ENCODE measurements around the gene LRRC28. TPM values are rescaled to one million over a fixed set of nuclear protein-coding genes. Genes with fewer than 3 reads are reported as not detected.

The LRRC28 gene
- total and polyA plus RNA-seq, 2 of the 4 experiments (the other 2 are of a cell fraction): 12.7 to 21.1 TPM

DNA sequence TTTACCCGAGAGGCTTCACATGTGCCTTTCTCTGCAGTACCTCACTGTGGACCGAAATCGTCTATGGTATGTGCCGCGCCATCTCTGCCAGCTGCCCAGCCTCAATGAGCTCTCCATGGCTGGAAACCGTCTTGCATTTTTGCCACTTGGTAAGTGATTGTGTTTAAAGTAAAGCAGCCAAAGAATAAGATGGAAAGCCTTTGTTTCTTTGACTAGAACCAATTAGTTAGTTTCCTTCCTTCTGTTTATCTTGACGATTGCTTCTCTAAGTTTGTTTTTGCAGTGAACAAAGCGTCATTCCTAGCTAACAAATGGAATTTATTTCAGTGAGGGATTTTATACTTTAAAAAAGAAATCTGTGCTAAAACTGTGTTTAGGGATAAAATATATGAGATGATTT, 82.7 kb downstream of the LRRC28 start:
- Histone ChIP-seq H2AK9ac (replicated peaks; ENCODE audit: low read depth, low read length, poor library complexity) (no peak overlapping the region), H3K27ac (ENCODE audit: insufficient read depth, low read length) (no peak overlapping the region), H3K56ac (ENCODE audit: extremely low read depth, insufficient read depth, low read length) (no peak overlapping the region), H3K4ac (ENCODE audit: low read depth, low read length) (no peak overlapping the region), H4K5ac (ENCODE audit: low read depth, low read length) (no peak overlapping the region), H2AFZ (replicated peaks; ENCODE audit: low read length, poor library complexity) (no peak overlapping the region), H2AK5ac (ENCODE audit: low read depth, low read length) (no peak overlapping the region), H2BK120ac (ENCODE audit: low read depth, low read length) (no peak overlapping the region), H3K14ac (replicated peaks; ENCODE audit: low read depth, low read length) (no peak overlapping the region), H4K8ac (ENCODE audit: low read depth in 2 of 2, low read length in 2 of 2) (no peak overlapping the region), H3K4me1 (ENCODE audit: control insufficient read depth, insufficient read depth, low read length) (0 out of 2 replicates have a peak, but pooled peaks cover 1% of the 10 kb centered on the region), H2BK5ac (ENCODE audit: low read depth, low read length, poor library complexity, severe bottlenecking) (no peak overlapping the region), H3K18ac (ENCODE audit: low read depth, low read length) (no peak overlapping the region), H3K27me3 (ENCODE audit: control insufficient read depth, insufficient read depth, low read length) (no peaks in the 10 kb centered on the region), H3K9me3 (ENCODE audit: control insufficient read depth, insufficient read depth, low read length) (no peaks in the 10 kb centered on the region), H3K36me3 (ENCODE audit: control insufficient read depth, insufficient read depth, low read length) (0 out of 2 replicates have a peak, but pooled peaks cover 1% of the 10 kb centered on the region), H4K20me1 (ENCODE audit: insufficient read depth, low read length) (no peaks in the 10 kb centered on the region), H3K9ac (ENCODE audit: low read depth, low read length) (no peak overlapping the region), H3K23ac (ENCODE audit: low read depth, low read length) (no peak overlapping the region), H3K4me2 (ENCODE audit: low read depth, low read length) (no peak overlapping the region), H4K91ac (ENCODE audit: insufficient read depth, low read depth, low read length) (no peak overlapping the region), H3K9me1 (ENCODE audit: insufficient read depth, low read length) (peaks cover 6% of the 10 kb centered on the region), H3K4me3 (ENCODE audit: insufficient read depth, low read depth, low read length) (no peak overlapping the region), H3K79me1 (ENCODE audit: low read depth in 1 of 2, low read length in 2 of 2) (0 out of 4 replicates have a peak, but pooled peaks cover 0 to 4% of the 10 kb centered on the region in 2 experiments), H2BK20ac (ENCODE audit: low read depth, low read length) (no peak overlapping the region), H2BK15ac (ENCODE audit: low read depth, low read length) (no peak overlapping the region; the same call in 2 of the 3 replicates)
- ChIA-PET POLR2A (ENCODE audit: unreplicated experiment) (no interaction called here), CTCF (no interaction called here)
- no CpG with 5 or more reads among the region's 8 CpGs for WGBS, 2 experiments (ENCODE audit: extremely low coverage in 2 of 2, insufficient read length in 1 of 2)
- DNase-seq: no peak
- BruUV-seq (replicated peaks): no TSS peak
- intact Hi-C loops (cut with micrococcal nuclease): no loop called here
- TF ChIP-seq CHD1 (IDR thresholded peaks at IDR 0.05; ENCODE audit: low read depth, low read length): no peak
- no peak for TF ChIP-seq RCOR1 (IDR thresholded peaks at IDR 0.05; ENCODE audit: insufficient replicate concordance, low read length)
- no peak for TF ChIP-seq MAZ (IDR thresholded peaks at IDR 0.05; ENCODE audit: borderline replicate concordance, low read depth, low read length)
- no peak for TF ChIP-seq MXI1 (IDR thresholded peaks at IDR 0.05; ENCODE audit: borderline replicate concordance, low read depth, low read length)
- no peak for TF ChIP-seq NFE2L2 (IDR thresholded peaks at IDR 0.05; ENCODE audit: low read depth, low read length)
- no peak for TF ChIP-seq CEBPB (IDR thresholded peaks at IDR 0.05; ENCODE audit: low read depth, low read length)
- TF ChIP-seq, protein P1, sequence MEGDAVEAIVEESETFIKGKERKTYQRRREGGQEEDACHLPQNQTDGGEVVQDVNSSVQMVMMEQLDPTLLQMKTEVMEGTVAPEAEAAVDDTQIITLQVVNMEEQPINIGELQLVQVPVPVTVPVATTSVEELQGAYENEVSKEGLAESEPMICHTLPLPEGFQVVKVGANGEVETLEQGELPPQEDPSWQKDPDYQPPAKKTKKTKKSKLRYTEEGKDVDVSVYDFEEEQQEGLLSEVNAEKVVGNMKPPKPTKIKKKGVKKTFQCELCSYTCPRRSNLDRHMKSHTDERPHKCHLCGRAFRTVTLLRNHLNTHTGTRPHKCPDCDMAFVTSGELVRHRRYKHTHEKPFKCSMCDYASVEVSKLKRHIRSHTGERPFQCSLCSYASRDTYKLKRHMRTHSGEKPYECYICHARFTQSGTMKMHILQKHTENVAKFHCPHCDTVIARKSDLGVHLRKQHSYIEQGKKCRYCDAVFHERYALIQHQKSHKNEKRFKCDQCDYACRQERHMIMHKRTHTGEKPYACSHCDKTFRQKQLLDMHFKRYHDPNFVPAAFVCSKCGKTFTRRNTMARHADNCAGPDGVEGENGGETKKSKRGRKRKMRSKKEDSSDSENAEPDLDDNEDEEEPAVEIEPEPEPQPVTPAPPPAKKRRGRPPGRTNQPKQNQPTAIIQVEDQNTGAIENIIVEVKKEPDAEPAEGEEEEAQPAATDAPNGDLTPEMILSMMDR (conservative IDR thresholded peaks at IDR 0.05; ENCODE audit: low read depth, low read length): no peak
- TF ChIP-seq SMC3 (IDR thresholded peaks at IDR 0.05; ENCODE audit: low read depth, low read length): no peak
- dilution Hi-C loops (cut with HindIII; ENCODE audit: low sequenced_read_pairs, unreplicated experiment): no loop called here
- in situ Hi-C loops (cut with MboI; ENCODE audit: low sequenced_read_pairs): no loop called here
- no peak for ATAC-seq (ENCODE audit: low read depth)
